Measurements from ENCODE around the gene DMXL2.
"Not testable (repeated sequence)": the region's sequence is repeated elsewhere in the genome, so short reads cannot be mapped to it uniquely, and the experiment has no call there.

The DMXL2 gene

GRCh38 chr15:51576286-51576850 lies 46.2 kb downstream of the DMXL2 start:
- no peak for DNase-seq (ENCODE audit: low read depth in 2 of 2)

DNA sequence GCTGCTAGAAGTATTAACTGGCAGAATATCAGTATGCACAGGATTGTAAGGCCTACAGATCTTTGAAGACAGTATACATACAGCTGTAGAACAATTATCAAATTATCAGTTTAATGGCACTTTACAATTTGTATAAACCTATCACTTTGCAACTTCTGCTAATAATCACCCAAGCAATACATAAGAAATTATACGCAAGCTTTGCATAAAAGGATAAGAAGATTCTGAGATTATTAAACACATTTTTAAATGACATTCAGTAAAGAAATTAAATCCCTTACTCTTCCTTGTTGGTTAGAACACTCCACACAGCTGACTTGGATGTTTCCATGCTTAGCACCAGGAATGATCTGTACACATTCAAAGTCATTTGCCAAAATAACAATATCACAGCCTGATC lies 46.8 kb downstream of the DMXL2 start:
- no peak for DNase-seq (ENCODE audit: low read depth in 2 of 2)

GRCh38 chr15:51573352-51573751 lies 49.2 kb downstream of the DMXL2 start:
- DNase-seq (ENCODE audit: low read depth in 2 of 2) = not testable (repeated sequence)

DNA sequence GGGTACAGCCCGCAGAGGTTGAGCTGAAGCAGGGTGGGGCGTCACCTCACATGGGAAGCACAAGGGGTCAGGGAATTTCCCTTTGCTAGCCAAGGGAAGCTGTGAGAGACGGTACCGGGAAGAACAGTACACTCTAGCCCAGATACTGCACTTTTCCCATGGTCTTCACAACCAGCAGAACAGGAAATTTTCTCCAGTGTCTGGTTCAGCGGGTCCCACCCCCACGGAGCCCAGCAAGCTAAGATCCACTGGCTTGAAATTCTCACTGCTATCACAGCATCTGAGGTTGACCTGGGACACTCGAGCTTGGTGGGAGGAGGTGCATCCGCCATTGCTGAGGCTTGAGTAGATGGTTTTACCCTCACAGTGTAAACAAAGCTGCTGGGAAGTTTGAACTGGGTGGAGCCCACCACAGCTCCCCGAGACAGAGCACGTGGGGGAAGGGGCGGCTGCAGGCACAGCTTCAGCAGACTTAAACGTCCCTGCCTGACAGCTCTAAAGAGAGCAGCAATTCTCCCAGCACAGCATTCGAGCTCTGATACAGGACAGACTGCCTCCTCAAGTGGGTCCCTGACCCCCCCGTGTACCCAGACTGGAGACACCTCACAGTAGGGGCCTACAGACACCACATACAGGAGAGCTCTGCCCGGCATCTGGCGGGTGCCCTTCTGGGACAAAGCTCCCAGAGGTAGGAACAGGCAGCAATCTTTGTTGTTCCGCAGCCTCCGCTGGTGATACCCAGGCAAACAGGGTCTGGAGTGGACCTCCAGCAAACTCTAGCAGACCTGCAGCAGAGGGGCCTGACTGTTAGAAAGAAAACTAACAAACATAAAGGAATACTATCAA lies 53.4 kb downstream of the DMXL2 start:
- not testable (repeated sequence) for DNase-seq (ENCODE audit: low read depth in 2 of 2)

DNA sequence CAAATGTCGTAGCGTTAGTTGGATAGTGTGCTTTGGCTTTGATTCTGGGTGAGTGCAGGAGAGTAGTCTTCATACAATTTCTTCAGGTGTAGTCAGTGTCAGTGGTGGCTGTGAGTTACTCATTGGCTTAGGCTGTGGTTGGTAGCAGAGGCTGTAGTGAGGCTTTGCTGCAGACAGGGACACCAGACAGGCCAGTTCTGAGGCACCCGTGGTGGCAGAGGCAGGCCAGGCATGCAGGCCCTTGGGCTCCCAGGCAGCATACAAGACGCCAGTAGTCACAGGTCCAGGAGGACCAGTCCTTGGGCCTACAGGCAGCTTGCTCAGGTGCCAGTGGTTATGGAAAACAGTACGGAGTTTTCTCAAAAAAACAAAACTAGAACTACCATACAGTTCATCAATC lies 61.3 kb downstream of the DMXL2 start:
- no peak for DNase-seq (ENCODE audit: low read depth in 2 of 2)

DNA sequence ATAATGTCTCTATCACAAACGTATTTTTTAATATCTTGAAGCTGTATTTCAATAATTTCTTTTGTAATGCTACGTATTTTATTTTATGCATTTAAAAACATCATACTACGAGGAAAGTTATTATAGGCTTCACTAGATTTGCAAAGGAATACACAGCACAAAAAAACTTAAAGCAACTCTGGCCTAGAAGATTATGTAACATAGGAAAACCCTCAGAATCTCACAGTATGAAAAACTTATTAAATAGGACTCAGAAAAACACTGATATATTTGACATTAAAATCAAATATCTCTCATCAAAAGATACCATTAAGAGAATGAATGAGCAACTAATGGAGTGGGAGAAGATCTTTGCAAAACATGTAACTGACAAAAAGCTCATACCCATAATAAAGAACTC lies 63.7 kb downstream of the DMXL2 start:
- DNase-seq (ENCODE audit: low read depth in 2 of 2) = no peak

GRCh38 chr15:51558411-51558810 lies 64.2 kb downstream of the DMXL2 start:
- no peak for DNase-seq (ENCODE audit: low read depth in 2 of 2)

DNA sequence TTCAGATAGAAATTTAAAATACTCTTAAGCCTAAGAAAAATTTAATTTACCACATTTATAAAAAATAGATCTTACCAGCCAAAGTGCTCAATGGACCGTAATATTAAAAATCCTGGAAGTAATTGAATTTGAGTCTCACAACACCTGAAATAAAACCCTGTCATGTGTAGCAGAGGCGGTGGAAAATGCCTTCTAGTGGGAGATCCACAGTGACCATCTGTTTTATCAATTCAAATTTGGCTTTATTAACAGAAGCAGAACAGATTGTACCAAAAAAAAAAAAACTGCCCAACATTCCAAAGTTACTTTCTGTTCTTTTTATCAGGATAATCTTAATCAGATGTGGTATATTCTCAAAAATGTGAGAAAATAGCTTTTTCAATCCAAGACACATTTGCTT lies 71.7 kb downstream of the DMXL2 start:
- DNase-seq (ENCODE audit: low read depth in 2 of 2) = no peak

- DNase-seq (ENCODE audit: low read depth in 2 of 2) = no peak
These were observed 74.9 kb downstream of the DMXL2 start for GRCh38 chr15:51547656-51548055.

DNA sequence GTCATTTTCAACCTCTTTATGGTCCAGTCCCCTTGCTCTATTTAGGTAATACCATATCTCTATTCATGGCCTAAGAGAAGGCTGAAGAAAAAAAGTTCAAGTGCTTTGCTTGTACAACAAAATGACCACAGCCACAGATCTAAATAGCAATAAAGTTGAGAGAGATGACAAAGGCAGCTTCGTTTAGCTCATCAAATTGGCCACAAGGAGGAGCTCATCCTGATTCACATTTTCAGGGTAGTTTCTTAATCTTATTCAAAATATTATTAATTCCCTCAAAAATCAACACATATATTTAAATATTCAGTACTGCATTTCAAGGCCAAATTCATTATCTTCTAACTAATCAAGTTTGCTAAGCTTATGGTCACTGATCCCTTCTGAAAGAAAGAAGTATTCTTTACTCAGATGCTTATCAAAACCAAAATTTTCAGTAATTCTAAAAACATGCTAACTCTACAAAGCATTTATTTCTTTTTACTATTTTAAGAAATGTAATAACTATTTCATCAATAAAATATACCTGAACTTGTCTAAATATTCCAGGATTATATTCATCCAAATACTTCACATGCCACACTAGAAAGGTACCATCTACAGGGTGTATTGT lies 85.5 kb downstream of the DMXL2 start:
- DNase-seq (ENCODE audit: low read depth in 2 of 2) = no peak

- DNase-seq (ENCODE audit: low read depth in 2 of 2) = no peak
These were observed 88.7 kb downstream of the DMXL2 start for GRCh38 chr15:51533672-51534398.

DNA sequence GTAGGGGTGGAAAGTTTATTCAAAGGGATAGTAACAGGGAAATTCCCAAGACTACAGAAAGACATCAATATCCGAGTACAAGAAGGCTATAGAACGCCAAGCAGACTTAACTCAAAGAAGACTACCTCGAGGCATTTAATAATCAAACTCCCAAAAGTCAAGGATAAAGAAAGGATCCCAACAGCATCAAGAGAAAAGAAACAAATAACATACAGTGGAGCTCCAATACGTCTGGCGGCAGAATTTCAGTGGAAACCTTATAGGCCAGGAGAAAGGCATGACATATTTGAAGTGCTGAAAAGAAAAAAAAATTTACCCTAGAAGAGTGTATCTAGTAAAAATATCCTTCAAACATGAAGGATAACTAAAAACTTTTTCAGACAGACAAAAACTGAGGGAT lies 95.6 kb downstream of the DMXL2 start:
- DNase-seq (ENCODE audit: low read depth in 2 of 2) = no peak

DNA sequence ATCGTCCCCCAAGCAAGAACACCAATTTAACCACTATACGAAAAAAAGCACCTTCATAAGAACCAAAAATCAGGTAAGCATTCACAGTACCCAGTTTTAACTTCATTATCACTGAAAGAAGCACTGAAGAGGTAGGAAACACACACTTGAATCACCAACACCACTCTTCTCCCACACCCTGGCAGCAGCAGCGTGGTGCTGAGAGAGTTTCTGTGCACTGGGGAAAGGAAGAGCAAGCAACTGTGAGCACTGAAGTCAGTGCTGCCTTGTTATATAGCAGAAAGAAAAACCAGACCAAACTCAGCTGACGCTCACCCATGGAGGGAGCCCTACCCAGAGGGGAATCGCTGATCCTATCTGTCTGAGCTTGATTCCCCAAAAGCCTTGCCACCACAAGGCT lies 98.2 kb downstream of the DMXL2 start:
- no peak for DNase-seq (ENCODE audit: low read depth in 2 of 2)

DNA sequence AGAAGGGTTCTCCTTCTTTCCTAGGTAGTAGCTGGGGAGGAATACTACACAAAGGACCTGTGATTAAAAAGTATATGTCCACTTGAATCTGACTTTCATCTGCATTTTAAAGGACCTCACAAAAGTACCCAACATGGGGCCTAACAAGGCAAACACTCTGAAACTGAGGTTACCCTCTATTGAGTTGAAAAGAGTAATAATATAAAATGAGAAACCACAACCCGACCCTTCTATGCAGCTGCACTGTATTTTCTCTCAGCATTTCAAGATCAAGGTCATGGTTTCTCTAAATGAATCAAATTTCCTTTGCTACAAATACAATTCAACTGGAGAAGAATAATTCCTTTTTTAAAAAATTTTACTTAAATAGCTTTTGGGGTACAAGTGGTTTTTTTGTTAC lies 106.3 kb downstream of the DMXL2 start:
- DNase-seq (ENCODE audit: low read depth in 2 of 2) = no peak

DNA sequence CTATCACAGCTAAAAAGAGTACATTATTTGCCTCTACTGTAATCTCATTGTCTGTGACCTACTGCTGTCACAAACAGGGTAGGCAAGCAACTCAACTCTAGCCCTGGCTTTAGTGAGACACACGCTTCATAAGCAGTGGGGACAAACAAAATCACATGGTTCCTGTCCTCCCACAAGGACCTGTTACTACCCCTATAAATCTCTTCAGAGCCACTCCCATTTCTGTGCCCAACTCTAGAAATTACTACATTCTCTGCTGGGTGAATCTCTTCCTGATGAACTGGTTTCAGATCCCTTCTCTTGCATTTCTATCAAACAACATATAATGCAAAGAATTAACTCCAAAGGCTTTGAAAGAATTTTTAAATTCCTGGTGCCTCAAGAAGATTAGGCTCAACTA lies 117.3 kb downstream of the DMXL2 start:
- DNase-seq (ENCODE audit: low read depth in 2 of 2) = no peak

- no peak for DNase-seq (ENCODE audit: low read depth in 2 of 2)
These were observed 119.6 kb downstream of the DMXL2 start for GRCh38 chr15:51503003-51503402.

GRCh38 chr15:51499379-51499976 lies 123.1 kb downstream of the DMXL2 start:
- no peak for DNase-seq (ENCODE audit: low read depth in 2 of 2)

- DNase-seq (ENCODE audit: low read depth in 2 of 2) = no peak
These were observed 124.8 kb downstream of the DMXL2 start for GRCh38 chr15:51497806-51498205.

DNA sequence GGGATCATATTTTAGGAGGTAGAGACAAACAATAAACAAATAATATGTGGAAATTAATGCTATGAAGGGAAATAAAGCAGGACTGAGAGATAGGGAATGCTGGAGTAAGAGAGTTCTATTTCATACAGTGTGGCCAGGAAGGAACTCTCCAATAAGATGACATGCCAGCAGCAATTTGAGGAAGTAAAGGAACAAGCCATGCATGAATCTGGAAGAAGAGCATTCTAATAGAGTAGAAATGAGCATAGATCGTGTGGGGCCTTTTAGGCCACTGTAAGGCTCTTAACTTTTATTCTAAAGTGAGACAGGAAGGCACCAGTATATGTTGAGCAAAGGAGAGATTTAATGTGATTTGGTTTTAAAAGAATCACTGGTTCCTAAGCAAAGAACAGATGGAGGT lies 126.3 kb downstream of the DMXL2 start:
- DNase-seq (ENCODE audit: low read depth in 2 of 2) = no peak

- DNase-seq (ENCODE audit: low read depth in 2 of 2) = no peak
These were observed 127.9 kb downstream of the DMXL2 start for GRCh38 chr15:51494411-51495314.

DNA sequence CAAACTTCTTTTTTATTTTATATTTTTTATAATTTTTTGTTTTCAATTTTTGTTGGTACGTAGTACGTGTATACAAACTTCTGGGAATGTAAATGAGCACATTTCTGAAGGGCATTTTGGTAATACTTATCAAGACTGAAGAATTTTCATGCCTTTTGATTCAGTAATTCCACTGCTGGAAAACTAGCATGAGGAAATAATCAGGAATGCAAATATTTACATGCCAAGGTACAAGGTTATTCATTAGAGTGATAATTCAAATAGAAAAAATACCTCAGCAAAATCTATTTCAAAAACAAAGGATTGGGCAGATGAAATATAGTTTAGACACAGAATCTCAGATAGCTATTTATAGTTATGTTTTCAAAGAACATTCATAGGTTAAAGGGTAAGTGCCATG lies 128.7 kb downstream of the DMXL2 start:
- DNase-seq (ENCODE audit: low read depth in 2 of 2) = no peak
